ENCODE results near the gene SF3B3. TPM values are rescaled to one million over a fixed set of nuclear protein-coding genes. Genes with fewer than 3 reads are reported as not detected.

SF3B3 gene
- total and polyA plus RNA-seq, 2 donors: 120 to 121 TPM

GRCh38 chr16:70575376-70575775 is 51.8 kb downstream of the SF3B3 start:
- Histone ChIP-seq H3K4me1 (ENCODE audit: control insufficient read depth in 2 of 2, insufficient read depth in 2 of 2, low read length in 2 of 2) (peaks cover 0 to 10% of the 10 kb centered on the region in 2 donors), H3K36me3 (ENCODE audit: control insufficient read depth in 2 of 2, insufficient read depth in 2 of 2, low read length in 1 of 2) (peaks cover 41 to 52% of the 10 kb centered on the region in 2 donors), H3K9me3 (ENCODE audit: control insufficient read depth in 2 of 2, insufficient read depth in 1 of 2, low read length in 1 of 2) (no peaks in the 10 kb centered on the region), H3K27me3 (ENCODE audit: control insufficient read depth in 2 of 2, insufficient read depth in 1 of 2, low read length in 1 of 2) (no peaks in the 10 kb centered on the region), H3K27ac (ENCODE audit: low read depth in 1 of 2, low read length in 1 of 2) (peak overlapping the region in 1 of 2 donors; percentile 4), H3K4me3 (ENCODE audit: low read length in 2 of 2) (no peak overlapping the region)
- DNase-seq (ENCODE audit: low read depth in 6 of 9, low spot score in 9 of 9): no peak
- 97% methylated on average over 7 of the region's 7 CpGs for WGBS

DNA sequence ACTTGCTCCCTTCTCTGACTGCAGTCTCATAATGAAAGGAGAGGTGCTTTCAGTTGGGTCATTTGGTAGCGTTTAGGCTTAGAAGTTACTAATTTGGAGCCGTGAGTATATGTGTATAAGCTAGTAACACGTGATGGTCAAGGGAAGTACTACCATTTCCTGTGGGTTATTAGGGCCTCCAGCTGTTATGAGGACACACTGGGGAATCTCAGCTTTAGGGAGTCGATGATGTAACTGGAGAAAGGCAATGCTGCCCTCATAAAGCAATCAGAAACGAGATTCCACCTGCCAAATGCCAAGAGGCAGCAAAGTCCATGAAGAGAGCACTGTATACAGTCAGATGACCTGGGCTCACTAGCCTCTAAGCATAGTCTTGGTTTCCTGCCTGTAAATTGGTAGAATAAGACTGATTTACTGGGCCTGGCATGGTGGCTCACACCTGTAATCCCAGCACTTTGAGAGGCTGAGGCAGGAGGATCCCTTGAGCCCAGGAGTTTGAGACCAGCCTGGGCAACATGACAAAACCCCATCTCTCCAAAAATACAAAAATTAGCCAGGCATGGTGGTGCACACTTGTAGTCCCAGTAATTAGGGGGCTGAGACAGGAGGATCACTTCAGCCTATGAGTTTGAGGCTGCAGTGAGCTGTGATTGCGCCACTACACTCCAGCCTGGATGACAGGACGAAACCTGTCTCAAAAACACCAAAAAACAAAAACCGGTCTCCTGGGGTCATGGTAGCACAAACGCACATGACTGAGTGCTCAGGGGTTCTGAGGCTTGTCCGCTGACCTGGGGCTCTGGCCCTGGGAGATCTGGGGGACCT is 53.0 kb downstream of the SF3B3 start:
- H3K4me1 ChIP-seq (ENCODE audit: control insufficient read depth in 2 of 2, insufficient read depth in 2 of 2, low read length in 2 of 2): peaks cover 0 to 10% of the 10 kb centered on the region in 2 donors
- WGBS: 68% methylated on average over 10 of the region's 10 CpGs
- H3K4me3 ChIP-seq (ENCODE audit: low read length in 2 of 2): no peak overlapping the region
- H3K27ac ChIP-seq (ENCODE audit: low read depth in 1 of 2, low read length in 1 of 2): peak overlapping the region in 1 of 2 donors; percentile 32
- peaks cover 28 to 40% of the 10 kb centered on the region in 2 donors for H3K36me3 ChIP-seq (ENCODE audit: control insufficient read depth in 2 of 2, insufficient read depth in 2 of 2, low read length in 1 of 2)
- no peaks in the 10 kb centered on the region for H3K27me3 ChIP-seq (ENCODE audit: control insufficient read depth in 2 of 2, insufficient read depth in 1 of 2, low read length in 1 of 2)
- H3K9me3 ChIP-seq (ENCODE audit: control insufficient read depth in 2 of 2, insufficient read depth in 1 of 2, low read length in 1 of 2): no peaks in the 10 kb centered on the region
- DNase-seq (ENCODE audit: low read depth in 6 of 9, low spot score in 9 of 9): peak in 1 of 9 donors; percentile 15

DNA sequence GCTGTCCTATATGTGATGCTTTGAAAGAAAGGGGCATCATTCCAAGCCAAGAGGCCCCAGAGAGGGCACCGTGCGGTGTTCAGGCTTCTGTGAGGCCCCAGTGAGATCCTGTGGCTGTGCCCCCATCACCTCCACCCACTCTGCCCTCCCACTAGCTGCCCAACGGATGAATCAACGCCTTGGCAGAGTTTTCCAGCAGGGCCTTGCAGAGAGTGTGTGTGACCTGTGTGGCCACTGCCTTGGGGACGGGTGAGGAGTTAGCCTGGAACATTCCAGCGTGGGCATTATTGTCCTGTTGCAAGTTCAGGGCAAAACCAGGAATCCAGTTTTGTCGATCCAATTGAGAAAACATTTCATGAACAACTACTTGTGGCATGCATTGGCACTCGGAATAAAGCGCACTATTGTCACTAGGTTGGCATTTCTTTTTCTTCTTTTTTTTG is 53.7 kb downstream of the SF3B3 start:
- Histone ChIP-seq H3K27me3 (ENCODE audit: control insufficient read depth in 2 of 2, insufficient read depth in 1 of 2, low read length in 1 of 2) (no peaks in the 10 kb centered on the region), H3K36me3 (ENCODE audit: control insufficient read depth in 2 of 2, insufficient read depth in 2 of 2, low read length in 1 of 2) (peaks cover 22 to 33% of the 10 kb centered on the region in 2 donors), H3K9me3 (ENCODE audit: control insufficient read depth in 2 of 2, insufficient read depth in 1 of 2, low read length in 1 of 2) (no peaks in the 10 kb centered on the region), H3K4me1 (ENCODE audit: control insufficient read depth in 2 of 2, insufficient read depth in 2 of 2, low read length in 2 of 2) (peaks cover 0 to 10% of the 10 kb centered on the region in 2 donors), H3K4me3 (ENCODE audit: low read length in 2 of 2) (no peak overlapping the region), H3K27ac (ENCODE audit: low read depth in 1 of 2, low read length in 1 of 2) (no peak overlapping the region)
- DNase-seq (ENCODE audit: low read depth in 6 of 9, low spot score in 9 of 9): no peak
- 80% methylated on average over 9 of the region's 9 CpGs for WGBS

- Histone ChIP-seq H3K4me3 (ENCODE audit: low read length in 2 of 2) (no peak overlapping the region), H3K27me3 (ENCODE audit: control insufficient read depth in 2 of 2, insufficient read depth in 1 of 2, low read length in 1 of 2) (no peaks in the 10 kb centered on the region), H3K4me1 (ENCODE audit: control insufficient read depth in 2 of 2, insufficient read depth in 2 of 2, low read length in 2 of 2) (peaks cover 0 to 10% of the 10 kb centered on the region in 2 donors), H3K27ac (ENCODE audit: low read depth in 1 of 2, low read length in 1 of 2) (no peak overlapping the region), H3K36me3 (ENCODE audit: control insufficient read depth in 2 of 2, insufficient read depth in 2 of 2, low read length in 1 of 2) (peaks cover 14 to 27% of the 10 kb centered on the region in 2 donors), H3K9me3 (ENCODE audit: control insufficient read depth in 2 of 2, insufficient read depth in 1 of 2, low read length in 1 of 2) (no peaks in the 10 kb centered on the region)
- whole genome bisulfite sequencing: 93% methylated on average over 3 of the region's 3 CpGs
- no peak for DNase-seq (ENCODE audit: low read depth in 6 of 9, low spot score in 9 of 9)
These were observed 54.4 kb downstream of the SF3B3 start for GRCh38 chr16:70578035-70578434.

- WGBS: 92% methylated on average over 5 of the region's 5 CpGs
- Histone ChIP-seq H3K9me3 (ENCODE audit: control insufficient read depth in 2 of 2, insufficient read depth in 1 of 2, low read length in 1 of 2) (no peaks in the 10 kb centered on the region), H3K4me1 (ENCODE audit: control insufficient read depth in 2 of 2, insufficient read depth in 2 of 2, low read length in 2 of 2) (peaks cover 0 to 13% of the 10 kb centered on the region in 2 donors), H3K27ac (ENCODE audit: low read depth in 1 of 2, low read length in 1 of 2) (no peak overlapping the region), H3K36me3 (ENCODE audit: control insufficient read depth in 2 of 2, insufficient read depth in 2 of 2, low read length in 1 of 2) (peaks cover 2 to 16% of the 10 kb centered on the region in 2 donors), H3K27me3 (ENCODE audit: control insufficient read depth in 2 of 2, insufficient read depth in 1 of 2, low read length in 1 of 2) (no peaks in the 10 kb centered on the region), H3K4me3 (ENCODE audit: low read length in 2 of 2) (no peak overlapping the region)
- no peak for DNase-seq (ENCODE audit: low read depth in 6 of 9, low spot score in 9 of 9)
These were observed 55.6 kb downstream of the SF3B3 start for GRCh38 chr16:70579248-70579647.

- Histone ChIP-seq H3K27me3 (ENCODE audit: control insufficient read depth in 2 of 2, insufficient read depth in 1 of 2, low read length in 1 of 2) (no peaks in the 10 kb centered on the region), H3K4me3 (ENCODE audit: low read length in 2 of 2) (no peak overlapping the region), H3K27ac (ENCODE audit: low read depth in 1 of 2, low read length in 1 of 2) (no peak overlapping the region), H3K4me1 (ENCODE audit: control insufficient read depth in 2 of 2, insufficient read depth in 2 of 2, low read length in 2 of 2) (peaks cover 0 to 13% of the 10 kb centered on the region in 2 donors), H3K9me3 (ENCODE audit: control insufficient read depth in 2 of 2, insufficient read depth in 1 of 2, low read length in 1 of 2) (no peaks in the 10 kb centered on the region), H3K36me3 (ENCODE audit: control insufficient read depth in 2 of 2, insufficient read depth in 2 of 2, low read length in 1 of 2) (peaks cover 0 to 9% of the 10 kb centered on the region in 2 donors)
- WGBS: 86% methylated on average over 21 of the region's 21 CpGs
- DNase-seq (ENCODE audit: low read depth in 6 of 9, low spot score in 9 of 9): no peak
These were observed 56.3 kb downstream of the SF3B3 start for GRCh38 chr16:70579648-70580630.

- Histone ChIP-seq H3K4me1 (ENCODE audit: control insufficient read depth in 2 of 2, insufficient read depth in 2 of 2, low read length in 2 of 2) (peaks cover 0 to 3% of the 10 kb centered on the region in 2 donors), H3K4me3 (ENCODE audit: low read length in 2 of 2) (no peak overlapping the region), H3K27me3 (ENCODE audit: control insufficient read depth in 2 of 2, insufficient read depth in 1 of 2, low read length in 1 of 2) (no peaks in the 10 kb centered on the region), H3K36me3 (ENCODE audit: control insufficient read depth in 2 of 2, insufficient read depth in 2 of 2, low read length in 1 of 2) (no peaks in the 10 kb centered on the region), H3K9me3 (ENCODE audit: control insufficient read depth in 2 of 2, insufficient read depth in 1 of 2, low read length in 1 of 2) (no peaks in the 10 kb centered on the region), H3K27ac (ENCODE audit: low read depth in 1 of 2, low read length in 1 of 2) (no peak overlapping the region)
- WGBS: 87% methylated on average over 11 of the region's 11 CpGs
- no peak for DNase-seq (ENCODE audit: low read depth in 6 of 9, low spot score in 9 of 9)
These were observed 58.8 kb downstream of the SF3B3 start for GRCh38 chr16:70582280-70582978.

DNA sequence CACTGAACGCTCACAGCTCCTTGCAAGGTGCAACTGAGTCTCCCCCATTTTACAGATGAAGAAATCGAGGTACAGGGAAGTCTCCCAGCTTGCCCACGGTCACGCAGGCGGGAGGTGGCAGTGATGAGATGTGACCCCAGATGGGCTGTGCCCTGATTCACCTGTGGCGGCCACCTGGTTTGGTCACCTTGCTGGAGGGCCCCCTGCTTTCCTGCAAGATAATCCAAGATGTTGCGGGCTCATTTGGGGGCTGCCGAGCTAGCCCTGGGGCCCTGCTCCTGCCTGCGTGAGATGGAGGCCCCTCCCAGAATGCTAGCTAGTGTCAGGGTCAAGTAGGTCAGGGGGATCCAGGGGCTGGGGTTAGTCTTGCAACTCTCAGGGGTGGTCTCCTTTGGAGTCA is 63.1 kb downstream of the SF3B3 start:
- Histone ChIP-seq H3K9me3 (ENCODE audit: control insufficient read depth in 2 of 2, insufficient read depth in 1 of 2, low read length in 1 of 2) (no peaks in the 10 kb centered on the region), H3K4me3 (ENCODE audit: low read length in 2 of 2) (no peak overlapping the region), H3K27me3 (ENCODE audit: control insufficient read depth in 2 of 2, insufficient read depth in 1 of 2, low read length in 1 of 2) (no peaks in the 10 kb centered on the region), H3K36me3 (ENCODE audit: control insufficient read depth in 2 of 2, insufficient read depth in 2 of 2, low read length in 1 of 2) (no peaks in the 10 kb centered on the region), H3K27ac (ENCODE audit: low read depth in 1 of 2, low read length in 1 of 2) (no peak overlapping the region), H3K4me1 (ENCODE audit: control insufficient read depth in 2 of 2, insufficient read depth in 2 of 2, low read length in 2 of 2) (peaks cover 0 to 3% of the 10 kb centered on the region in 2 donors)
- no peak for DNase-seq (ENCODE audit: low read depth in 6 of 9, low spot score in 9 of 9)
- WGBS: 97% methylated on average over 9 of the region's 9 CpGs
